Upper lobe of left lung (tissue), 6 donors: ENCODE data around the gene SPIN1. TPM values are rescaled to one million over a fixed set of nuclear protein-coding genes. Genes with fewer than 3 reads are reported as not detected.

Experiments
- ATAC-seq, 2 donors: fragments of 200-7000 bp; cut with Tn5 transposase; one replicate each; pipeline ENCODE4 v1.9.1; 2022; ENCODE audit warnings: mild to moderate bottlenecking in 2 of 2, moderate library complexity in 2 of 2; ENCODE audit not compliant: low FRiP score in 2 of 2
- DNase-seq, 2 donors: peaks; one replicate each; pipeline ENCODE4 v3.0.0-alpha.2; 2019 to 2020
- H3K27ac ChIP-seq, 4 donors: fragments of 200-600 bp; sonication (generic); one replicate each; pipeline ENCODE4 v1.5.1; 2016 to 2019
- H3K27me3 ChIP-seq, 4 donors: fragments of 200-600 bp; sonication (generic); one replicate each; pipeline ENCODE4 v1.5.1; 2017 to 2019
- H3K36me3 ChIP-seq, 4 donors: fragments of 200-600 bp; sonication (generic); one replicate each; pipeline ENCODE4 v1.5.1; 2016 to 2019
- H3K4me1 ChIP-seq, 4 donors: fragments of 200-600 bp; sonication (generic); one replicate each; pipeline ENCODE4 v1.5.1; 2018 to 2019
- H3K4me3 ChIP-seq, 4 donors: fragments of 200-600 bp; sonication (generic); one replicate each; pipeline ENCODE4 v1.5.1; 2017 to 2019; ENCODE audit warnings: mild to moderate bottlenecking in 2 of 4, moderate library complexity in 1 of 4
- H3K9me3 ChIP-seq, 4 donors: fragments of 200-600 bp; sonication (generic); one replicate each; pipeline ENCODE4 v1.5.1; 2018 to 2019
- EP300 ChIP-seq, 4 donors: sonication (generic); formaldehyde crosslinking; IDR thresholded peaks; one replicate each; pipeline ENCODE4 v1.5.1; 2017; ENCODE audit warnings: antibody characterized with exemption in 4 of 4, control low read depth in 2 of 4
- POLR2A ChIP-seq, 4 donors: fragments of 450-650 bp; IDR thresholded peaks; one replicate each; pipeline ENCODE4 v1.5.1; 2016 to 2017; ENCODE audit warnings: antibody characterized with exemption in 4 of 4, mild to moderate bottlenecking in 2 of 4
- POLR2AphosphoS5 ChIP-seq, 2 donors: sonication (generic); formaldehyde crosslinking; IDR thresholded peaks; one replicate each; pipeline ENCODE4 v1.5.1; 2017; ENCODE audit warnings: antibody characterized with exemption in 2 of 2
- WGBS, 2 donors: methylation state at CpG; one replicate each; pipeline ENCODE4 v1.1.5; 2017 to 2018; 5-methylcytosine and 5-hydroxymethylcytosine counted together
- total RNA-seq, 6 donors: library from RNA; depleted of rRNA in 4 of 6; stranded (reverse); fragments of >200 nt in 4 of 6; gene quantifications; one replicate each; pipeline versions ENCODE4 v1.1.0 to v1.2.1, GENCODE V29; 2016 to 2021
- TF ChIP-seq, protein P1 (sequence below), 6 experiments: fragments of 450-650 bp in 4 of 6; fragments of 200-600 bp in 2 of 6; sonication (generic) in 2 of 6; IDR thresholded peaks; one replicate each; pipeline ENCODE4 v1.5.1; 2016 to 2019; ENCODE audit warnings: antibody characterized with exemption in 6 of 6
- donor health status: DM: no; HTN: no; CAD: no; lungs with moderate emphysema.
- donor health status: DM: no; HTN: yes; CAD: no; lungs with severe emphysema.

The SPIN1 gene
- total RNA-seq, 6 donors from 2014 or later = 29.3 to 66.4 (median 59.9) TPM

GRCh38 chr9:88527618-88528017 lies 139.4 kb downstream of the SPIN1 start:
- no peaks in the 10 kb centered on the region for H3K27me3 ChIP-seq
- TF ChIP-seq, protein P1, sequence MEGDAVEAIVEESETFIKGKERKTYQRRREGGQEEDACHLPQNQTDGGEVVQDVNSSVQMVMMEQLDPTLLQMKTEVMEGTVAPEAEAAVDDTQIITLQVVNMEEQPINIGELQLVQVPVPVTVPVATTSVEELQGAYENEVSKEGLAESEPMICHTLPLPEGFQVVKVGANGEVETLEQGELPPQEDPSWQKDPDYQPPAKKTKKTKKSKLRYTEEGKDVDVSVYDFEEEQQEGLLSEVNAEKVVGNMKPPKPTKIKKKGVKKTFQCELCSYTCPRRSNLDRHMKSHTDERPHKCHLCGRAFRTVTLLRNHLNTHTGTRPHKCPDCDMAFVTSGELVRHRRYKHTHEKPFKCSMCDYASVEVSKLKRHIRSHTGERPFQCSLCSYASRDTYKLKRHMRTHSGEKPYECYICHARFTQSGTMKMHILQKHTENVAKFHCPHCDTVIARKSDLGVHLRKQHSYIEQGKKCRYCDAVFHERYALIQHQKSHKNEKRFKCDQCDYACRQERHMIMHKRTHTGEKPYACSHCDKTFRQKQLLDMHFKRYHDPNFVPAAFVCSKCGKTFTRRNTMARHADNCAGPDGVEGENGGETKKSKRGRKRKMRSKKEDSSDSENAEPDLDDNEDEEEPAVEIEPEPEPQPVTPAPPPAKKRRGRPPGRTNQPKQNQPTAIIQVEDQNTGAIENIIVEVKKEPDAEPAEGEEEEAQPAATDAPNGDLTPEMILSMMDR (IDR thresholded peaks at IDR 0.05) = no peak
- TF ChIP-seq EP300 (IDR thresholded peaks at IDR 0.05) (no peak), POLR2AphosphoS5 (IDR thresholded peaks at IDR 0.05) (no peak), POLR2A (IDR thresholded peaks at IDR 0.05) (no peak)
- no peaks in the 10 kb centered on the region for H3K9me3 ChIP-seq
- H3K4me3 ChIP-seq = no peak overlapping the region
- DNase-seq = no peak
- H3K4me1 ChIP-seq = peaks cover 0 to 8% (median 0%) of the 10 kb centered on the region in 4 donors
- no peak for ATAC-seq
- no peaks in the 10 kb centered on the region for H3K36me3 ChIP-seq
- 81 to 82% methylated on average over 5 to 7 of the region's 7 CpGs for WGBS, 2 donors
- no peak overlapping the region for H3K27ac ChIP-seq

Other genes with a start within 250 kb of the SPIN1 start
- gene SPATA31C2, start 250.0 kb upstream of the SPIN1 start, total RNA-seq = not detected
- gene NXNL2, start 146.7 kb downstream of the SPIN1 start, total RNA-seq = 1 to 10 TPM in 2 of 6 donors, under 1 TPM in 2, not detected in 2; 0.37 to 4.2 (median 0.97) TPM